SU-DHL-6 (cell line): ENCODE results near the gene RASSF1.

Experiments used
- H2AFZ ChIP-seq: fragments of 200-600 bp; sonication (generic); 2 replicates; pipeline ENCODE4 v1.6.1; 2014; ENCODE audit warnings: low read depth, mild to moderate bottlenecking, moderate library complexity, mixed read lengths, antibody characterized with exemption, low read length; ENCODE audit not compliant: severe bottlenecking
- H3F3A ChIP-seq: fragments of 200-600 bp; shearing (Covaris generic); 2 replicates; pipeline ENCODE4 v1.6.0; 2016; ENCODE audit warnings: antibody characterized with exemption, mild to moderate bottlenecking; ENCODE audit not compliant: insufficient read depth
- H3K27ac ChIP-seq: fragments of 200-600 bp; sonication (generic); 2 replicates; pipeline ENCODE4 v1.5.1; 2016; ENCODE audit warnings: low read depth, mild to moderate bottlenecking, low read length, moderate library complexity, mixed read lengths
- H3K27me3 ChIP-seq: fragments of 200-600 bp; sonication (generic), shearing (Covaris generic); 2 replicates; pipeline ENCODE4 v1.6.0; 2014; ENCODE audit warnings: mild to moderate bottlenecking, low read length
- H3K36me3 ChIP-seq: fragments of 200-600 bp; sonication (generic); 2 replicates; pipeline ENCODE4 v1.6.1; 2014; ENCODE audit warnings: mild to moderate bottlenecking, low read length, mixed read lengths
- H3K4me2 ChIP-seq: fragments of 300-600, 200-600 bp; shearing (Covaris generic), sonication (generic); 2 replicates; pipeline ENCODE4 v1.6.0; 2014; ENCODE audit warnings: low read length, low read depth, mild to moderate bottlenecking; ENCODE audit not compliant: poor library complexity, severe bottlenecking
- H3K4me3 ChIP-seq: fragments of 200-600 bp; sonication (generic); 2 replicates; pipeline ENCODE4 v1.5.1; 2014; ENCODE audit warnings: antibody characterized with exemption, low read length, mild to moderate bottlenecking, mixed read lengths; ENCODE audit not compliant: insufficient read depth, poor library complexity, severe bottlenecking
- H3K79me2 ChIP-seq: fragments of 200-600 bp; sonication (generic); 2 replicates; pipeline ENCODE4 v1.6.1; 2014; ENCODE audit warnings: mild to moderate bottlenecking, low read length, moderate library complexity; ENCODE audit not compliant: insufficient read depth
- H3K9ac ChIP-seq: fragments of 200-600 bp; sonication (generic); 2 replicates; pipeline ENCODE4 v1.7.0; 2014; ENCODE audit warnings: mild to moderate bottlenecking, low read length
- H3K9me2 ChIP-seq: fragments of 200-600 bp; sonication (generic); replicated peaks from 2 replicates; pipeline ENCODE4 v1.6.1; 2014; ENCODE audit warnings: low read length; ENCODE audit not compliant: insufficient read depth
- H3K9me3 ChIP-seq: fragments of 200-600 bp; sonication (generic); 2 replicates; pipeline ENCODE4 v1.6.1; 2014; ENCODE audit warnings: low read length, mixed read lengths; ENCODE audit not compliant: insufficient read depth
- H4K20me1 ChIP-seq: fragments of 200-600 bp; sonication (generic); 2 replicates; pipeline ENCODE4 v1.6.1; 2014; ENCODE audit warnings: low read depth, mild to moderate bottlenecking, antibody characterized with exemption, low read length, moderate library complexity, mixed read lengths
- EZH2phosphoT487 ChIP-seq: fragments of 200-600 bp; sonication (generic), shearing (Covaris generic); conservative IDR thresholded peaks from 2 replicates; pipeline ENCODE4 v1.6.1; 2018; ENCODE audit warnings: mild to moderate bottlenecking, antibody characterized with exemption, low read length, moderate library complexity, mixed read lengths
- TF ChIP-seq, protein P1 (sequence below): fragments of 200-600 bp; sonication (generic); IDR thresholded peaks from one replicate; pipeline ENCODE4 v1.5.1; 2017; ENCODE audit warnings: antibody characterized with exemption, mild to moderate bottlenecking, low read length, moderate library complexity; ENCODE audit not compliant: insufficient read depth, poor library complexity, severe bottlenecking

RASSF1 gene

DNA sequence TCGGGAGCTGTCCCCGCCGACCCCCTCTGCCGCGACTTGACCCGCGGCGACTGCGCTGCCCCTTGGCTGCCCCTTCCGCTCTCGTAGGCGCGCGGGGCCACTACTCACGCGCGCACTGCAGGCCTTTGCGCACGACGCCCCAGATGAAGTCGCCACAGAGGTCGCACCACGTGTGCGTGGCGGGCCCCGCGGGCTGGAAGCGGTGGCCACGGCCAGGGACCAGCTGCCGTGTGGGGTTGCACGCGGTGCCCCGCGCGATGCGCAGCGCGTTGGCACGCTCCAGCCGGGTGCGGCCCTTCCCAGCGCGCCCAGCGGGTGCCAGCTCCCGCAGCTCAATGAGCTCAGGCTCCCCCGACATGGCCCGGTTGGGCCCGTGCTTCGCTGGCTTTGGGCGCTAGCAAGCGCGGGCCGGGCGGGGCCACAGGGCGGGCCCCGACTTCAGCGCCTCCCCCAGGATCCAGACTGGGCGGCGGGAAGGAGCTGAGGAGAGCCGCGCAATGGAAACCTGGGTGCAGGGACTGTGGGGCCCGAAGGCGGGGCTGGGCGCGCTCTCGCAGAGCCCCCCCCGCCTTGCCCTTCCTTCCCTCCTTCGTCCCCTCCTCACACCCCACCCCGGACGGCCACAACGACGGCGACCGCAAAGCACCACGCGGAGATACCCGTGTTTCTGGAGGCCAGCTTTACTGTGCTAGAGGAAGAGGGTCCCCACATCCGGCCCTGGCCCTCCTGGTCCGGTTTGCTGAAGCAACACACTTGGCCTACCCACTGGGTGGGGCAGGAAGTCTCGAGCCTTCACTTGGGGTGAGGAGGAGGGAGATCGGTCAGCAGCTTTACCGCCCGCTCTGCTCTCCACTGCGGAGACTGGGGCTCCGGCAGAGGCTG, at the start of gene RASSF1:
RASSF1 (minus strand) TSS at position 389 of the 882 bp plus-strand sequence; CDS start at position 358, 31 bp downstream.
- no peak within 1 kb of the TSS for H3K4me3 ChIP-seq
- H3F3A ChIP-seq: peaks cover 12% of the 10 kb centered on the region; the same call in 1 of the 2 replicates
- H3K9me3 ChIP-seq: no peaks in the 10 kb centered on the region
- no peaks in the 10 kb centered on the region; the same call in 1 of the 2 replicates for H4K20me1 ChIP-seq
- no peak within 1 kb of the TSS for H3K9ac ChIP-seq
- no peaks in the 10 kb centered on the region for H3K27me3 ChIP-seq
- H3K9me2 ChIP-seq: no peaks in the 10 kb centered on the region
- TF ChIP-seq EZH2phosphoT487: no peak
- TF ChIP-seq, protein P1, sequence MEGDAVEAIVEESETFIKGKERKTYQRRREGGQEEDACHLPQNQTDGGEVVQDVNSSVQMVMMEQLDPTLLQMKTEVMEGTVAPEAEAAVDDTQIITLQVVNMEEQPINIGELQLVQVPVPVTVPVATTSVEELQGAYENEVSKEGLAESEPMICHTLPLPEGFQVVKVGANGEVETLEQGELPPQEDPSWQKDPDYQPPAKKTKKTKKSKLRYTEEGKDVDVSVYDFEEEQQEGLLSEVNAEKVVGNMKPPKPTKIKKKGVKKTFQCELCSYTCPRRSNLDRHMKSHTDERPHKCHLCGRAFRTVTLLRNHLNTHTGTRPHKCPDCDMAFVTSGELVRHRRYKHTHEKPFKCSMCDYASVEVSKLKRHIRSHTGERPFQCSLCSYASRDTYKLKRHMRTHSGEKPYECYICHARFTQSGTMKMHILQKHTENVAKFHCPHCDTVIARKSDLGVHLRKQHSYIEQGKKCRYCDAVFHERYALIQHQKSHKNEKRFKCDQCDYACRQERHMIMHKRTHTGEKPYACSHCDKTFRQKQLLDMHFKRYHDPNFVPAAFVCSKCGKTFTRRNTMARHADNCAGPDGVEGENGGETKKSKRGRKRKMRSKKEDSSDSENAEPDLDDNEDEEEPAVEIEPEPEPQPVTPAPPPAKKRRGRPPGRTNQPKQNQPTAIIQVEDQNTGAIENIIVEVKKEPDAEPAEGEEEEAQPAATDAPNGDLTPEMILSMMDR: no peak
- H3K27ac ChIP-seq: no peak within 1 kb of the TSS
- no peak within 1 kb of the TSS for H2AFZ ChIP-seq
- no peaks in the 10 kb centered on the region for H3K36me3 ChIP-seq
- H3K4me2 ChIP-seq: no peak within 1 kb of the TSS
- peaks cover 15% of the 10 kb centered on the region for H3K79me2 ChIP-seq

- H3K9ac ChIP-seq: no peak overlapping the region
- H3K27ac ChIP-seq: no peak overlapping the region
Measured at GRCh38 chr3:50389414-50389767, 48.8 kb upstream of the RASSF1 start.

DNA sequence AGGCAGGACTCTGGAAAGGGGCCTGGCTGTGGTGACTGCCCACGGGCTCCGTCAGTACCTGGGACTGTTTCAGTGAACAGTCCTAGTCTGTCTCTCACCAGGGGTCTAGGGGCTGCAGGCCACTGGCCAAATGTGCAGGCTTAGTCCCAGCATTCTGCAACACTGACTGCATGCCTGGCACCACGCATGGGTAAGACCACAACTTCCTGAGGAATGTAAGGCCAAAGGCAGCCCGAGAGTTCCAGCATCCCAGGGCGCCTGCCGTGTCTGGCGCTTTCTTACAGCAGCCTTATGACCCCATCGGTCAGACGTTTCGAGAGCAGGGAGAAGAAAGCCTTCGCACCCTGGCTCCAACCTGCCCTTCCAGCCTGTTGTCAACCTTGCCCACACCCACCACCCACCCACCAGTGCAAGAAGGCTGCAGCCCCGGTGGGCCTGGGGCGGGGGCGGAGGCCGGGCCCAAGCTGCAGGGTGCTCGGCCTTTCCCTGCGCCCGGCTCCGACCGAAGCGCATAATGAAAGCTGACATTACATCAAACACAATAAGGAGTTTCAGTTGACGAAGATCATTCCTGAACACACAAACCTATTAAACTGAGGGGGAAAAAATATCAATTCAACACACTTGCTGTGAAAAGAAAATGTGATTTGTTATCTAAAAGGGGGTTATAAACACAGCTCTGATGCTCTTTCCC, 48.2 kb upstream of the RASSF1 start:
- H2AFZ ChIP-seq: no peak overlapping the region
- H4K20me1 ChIP-seq: no peaks in the 10 kb centered on the region
- no peak overlapping the region for H3K9ac ChIP-seq
- H3F3A ChIP-seq: no peaks in the 10 kb centered on the region
- H3K27me3 ChIP-seq: no peaks in the 10 kb centered on the region
- H3K36me3 ChIP-seq: no peaks in the 10 kb centered on the region
- H3K9me3 ChIP-seq: no peaks in the 10 kb centered on the region
- no peak overlapping the region for H3K4me3 ChIP-seq
- no peak overlapping the region for H3K27ac ChIP-seq
- no peaks in the 10 kb centered on the region for H3K79me2 ChIP-seq
- no peak overlapping the region for H3K4me2 ChIP-seq
- H3K9me2 ChIP-seq: no peaks in the 10 kb centered on the region
- TF ChIP-seq, protein P1: no peak
- TF ChIP-seq EZH2phosphoT487: no peak

More at GRCh38 chr3:50389414-50389767, 48.8 kb upstream of the RASSF1 start:
- Histone ChIP-seq H3K27me3 (no peaks in the 10 kb centered on the region), H4K20me1 (no peaks in the 10 kb centered on the region), H3K4me3 (no peak overlapping the region), H3K36me3 (no peaks in the 10 kb centered on the region), H3K9me2 (no peaks in the 10 kb centered on the region), H3K79me2 (no peaks in the 10 kb centered on the region), H3F3A (no peaks in the 10 kb centered on the region), H3K9me3 (no peaks in the 10 kb centered on the region), H3K4me2 (no peak overlapping the region), H2AFZ (no peak overlapping the region)
- TF ChIP-seq, protein P1: no peak
- no peak for TF ChIP-seq EZH2phosphoT487
